NOMO-1 treated with dmso at 0.1 percent for 144 hours (cell line): ENCODE results near the gene GRB2.

Experiments
- DNase-seq: peaks from one replicate; lab custom pipeline; 2025; ENCODE audit not compliant: unreplicated experiment; lab: John Stamatoyannopoulos, UW

The GRB2 gene

DNA sequence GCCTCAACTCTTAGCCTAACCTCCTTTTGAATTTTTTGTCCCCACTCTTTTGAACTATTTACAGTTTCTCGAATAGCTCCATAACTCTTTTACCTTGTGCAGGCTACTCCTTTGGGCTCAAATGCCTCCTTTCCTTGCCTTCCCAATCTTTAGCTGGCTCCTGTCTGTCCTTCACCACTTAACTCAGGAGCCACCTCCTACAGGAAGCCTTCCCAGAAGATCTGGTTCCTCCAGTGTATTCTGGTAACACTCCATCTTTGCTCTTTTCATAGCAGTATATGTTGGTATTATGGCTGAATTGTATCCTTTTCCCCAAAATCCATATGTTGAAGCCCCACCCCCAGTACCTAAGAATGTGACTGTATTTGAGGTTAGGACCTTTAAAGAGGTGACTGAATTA lies 9.0 kb upstream of the GRB2 start:
- no peak for DNase-seq

DNA sequence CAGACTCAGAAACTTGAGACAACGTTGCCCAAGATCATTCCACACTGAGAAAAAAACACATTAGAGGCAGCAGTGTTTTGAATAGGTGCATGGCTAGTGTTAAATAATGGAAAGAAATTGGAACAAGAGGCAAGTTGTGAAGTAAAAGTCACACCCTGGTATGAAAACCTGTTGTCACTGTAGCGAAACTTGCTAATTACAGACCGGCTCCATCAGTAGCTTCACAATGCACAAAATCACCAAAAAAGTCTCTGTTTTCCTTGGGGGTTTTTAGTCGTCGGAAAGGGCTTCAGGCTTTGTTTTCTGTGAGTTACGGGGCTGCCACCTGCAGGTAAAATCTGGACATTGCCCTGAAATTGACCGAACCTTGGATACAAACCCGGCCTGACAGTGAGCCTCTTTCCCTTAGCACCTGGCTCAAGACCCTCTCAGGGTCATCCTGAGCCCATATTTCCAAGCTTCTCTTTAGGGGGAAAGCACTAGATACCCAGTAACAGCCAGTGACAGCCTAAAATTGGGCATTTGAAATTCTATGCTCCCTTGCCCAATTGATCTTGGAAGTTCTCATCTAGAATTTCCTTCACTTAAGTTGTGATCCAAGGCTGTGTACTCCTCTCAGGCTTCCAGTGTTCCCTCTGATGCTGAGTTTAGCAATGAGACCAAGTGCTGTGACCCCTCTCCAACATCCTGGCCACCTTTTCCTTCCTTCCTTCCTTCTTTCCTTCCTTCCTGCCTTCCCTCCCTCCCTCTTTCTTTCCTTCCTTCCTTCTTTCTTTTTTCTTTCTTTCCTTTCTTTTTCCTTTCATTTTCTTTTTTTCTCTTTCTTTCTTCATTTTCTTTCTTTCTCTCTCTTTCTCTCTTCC lies 7.2 kb upstream of the GRB2 start:
- DNase-seq = peak; percentile 38

DNA sequence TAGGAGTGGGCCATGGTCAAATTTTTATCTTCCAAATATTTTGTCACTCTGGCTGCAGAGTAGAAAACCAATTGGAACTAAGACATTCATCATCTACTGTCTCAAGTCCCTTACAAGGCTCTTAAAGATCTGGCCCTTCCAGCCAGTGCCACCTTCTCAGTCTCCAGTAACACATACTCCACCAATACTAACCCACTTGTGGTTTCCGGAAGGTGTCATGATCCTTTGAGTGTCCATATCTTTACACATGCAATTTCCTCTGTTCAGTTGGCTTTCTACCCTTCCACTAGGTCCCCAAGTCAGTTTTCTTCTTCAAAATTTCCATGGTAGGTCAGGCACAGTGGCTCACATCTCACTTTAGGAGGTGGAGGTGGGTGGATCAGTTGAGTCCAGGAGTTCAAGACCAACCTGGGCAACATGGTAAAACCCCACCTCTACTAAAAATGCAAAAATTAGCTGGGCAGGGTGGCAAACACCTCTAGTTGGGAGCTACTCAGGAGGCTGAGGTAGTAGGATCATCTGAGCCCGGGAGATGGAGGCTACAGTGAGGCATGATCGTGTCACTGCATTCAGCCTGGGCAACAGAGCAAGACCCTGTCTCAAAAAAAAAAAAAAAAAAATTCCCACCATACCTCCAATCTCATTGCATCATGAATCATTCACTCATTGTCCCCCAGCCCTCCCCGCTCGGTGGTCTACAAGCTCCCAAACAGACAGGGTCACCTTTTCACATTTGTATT lies 6.0 kb upstream of the GRB2 start:
- no peak for DNase-seq

DNA sequence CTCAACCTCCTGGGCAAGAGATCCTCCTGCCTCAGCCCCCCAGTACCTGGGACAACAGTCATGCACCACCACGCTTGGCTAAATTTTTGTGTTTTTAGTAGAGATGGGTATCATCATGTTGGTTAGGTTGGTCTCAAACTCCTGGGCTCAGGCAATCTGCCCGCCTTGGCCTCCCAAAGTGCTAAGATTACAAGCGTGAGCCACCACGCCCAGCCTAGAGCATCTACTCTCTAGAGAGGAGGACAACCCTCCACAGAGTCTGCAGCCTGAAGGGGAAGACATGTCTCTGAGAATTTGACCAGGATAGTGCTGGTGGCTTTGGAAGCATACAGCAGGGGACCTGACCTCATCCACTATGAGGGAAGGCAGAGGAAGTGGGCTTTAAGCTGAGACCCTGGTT lies 4.7 kb upstream of the GRB2 start:
- no peak for DNase-seq

DNA sequence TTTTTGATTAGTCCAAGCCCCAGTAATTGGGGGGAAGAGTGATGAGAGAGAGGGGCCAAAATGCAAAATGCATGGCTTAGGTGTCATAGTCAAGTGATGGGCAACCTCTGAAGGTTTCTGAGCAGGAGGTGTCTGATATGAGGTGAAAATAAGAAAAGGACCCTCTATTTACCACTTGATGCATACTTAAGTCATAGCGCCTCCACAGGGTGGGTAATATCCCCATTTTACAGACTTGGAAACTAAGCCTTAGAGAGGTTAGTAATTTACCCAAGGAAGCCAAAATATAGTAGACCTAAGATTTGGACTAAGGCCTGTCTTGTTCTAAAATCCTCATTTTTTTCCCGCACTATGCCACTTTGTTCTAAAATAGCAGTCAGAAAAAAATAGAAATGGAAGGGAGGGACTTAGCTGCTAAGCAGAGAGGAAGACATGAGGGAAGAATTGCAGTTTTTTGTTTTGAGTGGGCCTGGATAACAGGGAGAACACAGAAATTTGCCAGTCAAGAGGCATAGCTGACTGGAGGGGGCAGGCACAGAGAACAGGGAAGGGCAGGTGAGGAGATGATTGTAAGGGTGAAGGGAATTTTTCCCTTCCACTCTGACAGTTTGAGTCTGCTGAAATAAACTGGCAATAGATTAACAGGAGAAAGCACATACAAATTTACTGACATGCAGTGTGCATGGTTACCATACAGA lies 2.3 kb upstream of the GRB2 start:
- no peak for DNase-seq

DNA sequence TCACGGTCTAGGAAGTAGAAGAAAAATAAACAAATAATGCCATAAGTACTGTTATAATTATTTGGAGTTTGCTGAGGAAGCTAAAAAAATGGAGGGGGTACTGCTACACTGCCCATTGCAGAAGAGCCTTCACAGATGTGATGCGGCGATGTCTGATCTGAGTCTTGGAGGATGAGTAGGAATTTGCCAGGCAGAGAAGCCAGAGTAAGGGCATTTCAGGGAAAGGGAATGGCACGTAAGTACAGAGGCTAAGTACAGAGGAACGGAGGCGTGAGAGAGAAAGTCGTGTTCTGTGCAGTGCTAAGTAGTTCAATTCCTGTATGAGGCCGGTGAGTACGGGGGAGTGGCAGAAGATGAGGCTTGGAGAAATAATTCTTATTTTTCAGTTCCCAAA lies 741 bp upstream of the GRB2 start:
- DNase-seq = no peak

DNA sequence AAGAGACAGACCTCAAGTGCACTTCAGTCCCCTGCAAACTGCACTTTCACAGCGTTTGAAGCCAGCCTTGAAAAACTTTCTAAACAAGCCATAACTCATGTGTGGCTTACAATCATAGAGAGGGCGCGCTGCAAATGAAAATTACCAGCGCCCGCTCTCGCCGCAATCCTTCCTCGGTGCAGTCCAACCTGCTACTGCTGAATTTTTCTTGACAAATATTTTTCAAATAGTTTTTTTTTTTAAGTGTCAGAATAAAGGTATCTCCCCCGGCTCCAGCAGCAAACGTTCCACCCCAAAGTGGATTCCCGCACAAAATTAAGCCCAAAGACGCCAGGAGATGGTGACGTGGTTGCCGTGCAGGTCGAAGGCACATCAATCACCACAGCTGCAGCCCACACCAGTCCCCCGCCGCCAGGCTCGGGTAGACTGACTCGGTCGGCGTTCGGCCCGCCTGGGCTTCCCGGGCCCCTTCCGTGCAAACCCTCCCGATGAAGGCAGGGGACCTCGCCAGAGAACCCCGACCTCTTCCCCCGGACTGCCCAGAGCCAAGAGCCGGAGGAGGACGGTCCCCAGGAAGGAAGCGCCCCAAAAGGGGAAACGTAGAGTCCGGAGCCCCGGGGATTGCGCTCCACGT lies 630 bp downstream of the GRB2 start:
- no peak for DNase-seq

DNA sequence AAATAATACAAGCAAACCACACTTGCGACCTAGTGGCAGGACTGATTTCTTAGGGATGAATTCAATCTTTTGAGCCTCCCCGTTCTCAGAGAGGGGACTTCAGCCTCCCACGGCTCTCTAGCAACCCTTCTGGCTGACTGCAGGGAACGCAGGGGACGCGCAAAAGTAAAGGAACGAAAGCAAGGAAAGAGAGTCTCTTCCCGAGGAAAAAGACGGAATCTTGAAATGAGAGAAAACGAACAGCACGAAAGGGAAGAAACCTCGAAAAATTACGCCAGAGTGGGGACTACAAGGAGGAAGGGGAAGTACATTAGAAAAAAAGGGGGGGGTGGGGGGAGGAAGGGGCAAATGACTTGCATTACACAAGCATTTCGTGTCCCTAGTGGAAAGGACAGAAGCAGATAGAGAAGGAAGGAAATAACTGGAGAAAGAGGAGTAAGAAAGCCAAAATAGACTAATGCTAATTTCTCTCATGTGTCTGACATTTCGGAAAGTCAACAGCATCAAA lies 1.2 kb downstream of the GRB2 start:
- peak; percentile 72 for DNase-seq

DNA sequence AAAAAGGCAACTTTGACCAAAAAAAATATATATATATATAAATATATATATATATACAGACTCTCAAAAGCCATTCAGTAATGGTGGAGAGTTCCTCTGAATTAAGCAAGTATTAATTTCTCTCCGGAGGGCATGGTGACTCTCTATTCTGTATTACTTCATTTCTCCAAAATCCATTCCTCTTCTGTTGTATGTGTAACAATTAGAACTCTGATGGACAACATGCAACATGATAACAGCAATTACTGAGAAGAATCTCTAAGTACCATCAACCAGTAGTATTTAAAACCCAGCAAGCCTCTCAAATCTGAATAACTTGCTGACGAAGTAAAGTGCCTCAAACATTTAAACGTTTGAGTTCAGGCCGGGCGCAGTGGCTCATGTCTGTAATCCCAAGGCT lies 2.3 kb downstream of the GRB2 start:
- DNase-seq = no peak

DNA sequence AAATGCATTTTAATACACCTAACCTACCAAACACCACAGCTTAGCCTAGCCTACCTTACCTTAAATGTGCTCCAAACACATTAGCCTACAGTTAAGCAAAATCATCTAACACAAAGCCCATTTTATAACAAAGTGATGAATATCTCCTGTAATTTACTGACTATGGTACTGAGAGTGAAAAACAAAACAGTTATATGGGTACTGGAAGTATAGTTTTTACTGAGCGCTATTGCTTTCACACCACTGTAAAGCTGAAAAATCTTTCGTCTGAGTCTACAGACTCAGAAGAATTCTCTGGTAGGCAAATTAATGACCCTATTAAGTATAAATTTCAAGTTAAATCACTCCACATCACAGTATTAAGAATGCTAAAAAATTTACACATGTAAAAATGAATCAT lies 3.5 kb downstream of the GRB2 start:
- no peak for DNase-seq

DNA sequence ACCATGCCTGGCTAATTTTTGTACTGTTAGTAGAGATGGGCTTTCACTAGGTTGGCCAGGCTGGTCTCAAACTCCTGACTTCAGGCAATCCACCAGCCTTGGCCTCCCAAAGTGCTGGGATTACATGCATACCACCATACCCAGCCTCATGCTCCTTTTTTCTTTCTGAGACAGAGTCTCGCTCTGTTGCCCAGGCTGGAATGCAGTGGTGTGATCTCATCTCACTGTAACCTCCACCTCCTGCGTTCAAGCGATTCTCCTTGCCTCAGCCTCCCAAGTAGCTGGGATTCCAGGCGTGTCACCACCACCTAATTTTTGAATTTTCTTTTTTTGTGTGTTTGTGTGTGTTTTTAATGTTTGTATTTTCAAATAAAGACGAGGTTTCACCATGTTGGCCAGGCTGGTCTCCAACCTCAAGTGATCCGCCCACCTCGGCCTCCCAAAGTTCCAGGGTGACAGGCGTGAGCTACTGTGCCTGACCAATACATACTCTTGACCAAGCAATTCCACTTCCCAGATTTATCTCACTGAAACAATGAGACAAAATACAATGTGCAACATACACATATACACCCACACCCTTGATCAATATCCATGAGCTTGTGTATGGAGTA lies 5.0 kb downstream of the GRB2 start:
- no peak for DNase-seq

DNA sequence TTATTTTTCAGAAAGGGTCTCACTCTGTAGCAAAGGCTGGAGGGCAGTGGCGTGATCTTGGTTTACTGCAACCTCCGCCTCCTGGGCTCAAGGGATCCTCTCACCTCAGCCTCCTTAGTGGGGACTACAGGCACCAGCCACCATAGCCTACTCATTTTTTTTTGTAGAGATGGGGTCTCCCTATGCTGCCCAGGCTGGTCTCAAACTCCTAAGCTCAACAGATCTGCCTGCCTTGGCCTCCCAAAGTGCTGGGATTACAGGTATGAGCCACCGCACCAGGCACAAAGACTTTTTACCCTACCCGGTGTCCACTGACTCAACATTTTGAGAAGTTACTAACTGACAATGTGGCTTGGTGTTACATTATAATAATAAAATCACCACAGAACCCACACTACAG lies 7.2 kb downstream of the GRB2 start:
- DNase-seq = no peak

DNA sequence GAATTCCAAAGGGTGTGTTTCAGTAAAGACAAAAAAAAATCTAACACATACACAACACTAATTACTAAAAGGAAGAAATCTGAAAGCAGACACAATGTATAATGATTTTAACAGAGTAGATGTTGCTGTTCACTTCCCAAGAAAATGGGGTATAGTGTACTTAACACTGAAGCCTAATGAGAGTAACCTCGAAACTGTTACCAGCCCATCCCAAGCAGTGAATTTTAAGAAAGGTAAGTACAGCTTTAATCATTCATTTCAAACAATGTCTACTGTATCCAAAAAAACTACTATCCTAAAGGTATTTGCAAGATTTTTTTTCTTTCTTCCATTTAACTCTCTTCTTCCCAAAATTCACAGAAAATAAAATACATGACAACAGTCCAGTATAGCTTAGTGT lies 8.3 kb downstream of the GRB2 start:
- no peak for DNase-seq

DNA sequence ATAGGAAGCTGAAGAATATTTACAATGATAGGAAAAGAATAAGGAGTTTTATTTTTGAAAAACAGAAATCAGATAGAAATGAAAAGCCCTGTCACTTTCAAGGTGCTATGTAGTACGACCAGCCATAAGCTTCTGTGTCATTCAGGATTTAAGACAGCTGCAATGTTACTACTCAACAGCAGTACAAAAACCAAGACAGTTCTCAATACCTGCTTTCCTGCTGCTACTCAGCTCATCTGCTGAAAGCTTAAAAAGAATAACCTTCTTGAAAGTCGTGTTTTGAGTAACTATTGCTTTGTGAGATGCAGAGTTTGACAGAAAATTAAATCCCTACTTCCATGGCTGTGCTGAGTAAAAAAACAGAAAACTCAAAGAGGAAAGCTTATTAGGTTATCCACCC lies 8.7 kb downstream of the GRB2 start:
- no peak for DNase-seq

DNA sequence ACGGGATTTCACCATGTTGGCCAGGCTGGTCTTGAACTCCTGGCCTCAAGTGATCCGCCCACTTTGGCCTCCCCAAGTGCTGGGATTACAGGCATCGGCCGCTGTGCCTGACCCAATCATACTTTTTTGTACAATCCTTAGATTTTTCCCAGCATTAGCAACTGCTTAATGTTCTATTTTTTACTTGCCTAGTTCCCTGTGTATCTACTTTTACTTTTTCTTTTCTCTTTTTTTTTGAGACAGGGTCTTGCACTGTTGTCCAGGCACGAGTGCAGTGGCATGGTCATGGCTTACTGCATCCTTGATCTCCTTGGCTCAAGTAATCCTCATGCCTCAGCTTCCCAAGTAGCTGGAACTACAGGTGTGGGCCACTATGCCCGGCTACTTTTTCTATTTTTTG lies 9.5 kb downstream of the GRB2 start:
- DNase-seq = no peak

DNA sequence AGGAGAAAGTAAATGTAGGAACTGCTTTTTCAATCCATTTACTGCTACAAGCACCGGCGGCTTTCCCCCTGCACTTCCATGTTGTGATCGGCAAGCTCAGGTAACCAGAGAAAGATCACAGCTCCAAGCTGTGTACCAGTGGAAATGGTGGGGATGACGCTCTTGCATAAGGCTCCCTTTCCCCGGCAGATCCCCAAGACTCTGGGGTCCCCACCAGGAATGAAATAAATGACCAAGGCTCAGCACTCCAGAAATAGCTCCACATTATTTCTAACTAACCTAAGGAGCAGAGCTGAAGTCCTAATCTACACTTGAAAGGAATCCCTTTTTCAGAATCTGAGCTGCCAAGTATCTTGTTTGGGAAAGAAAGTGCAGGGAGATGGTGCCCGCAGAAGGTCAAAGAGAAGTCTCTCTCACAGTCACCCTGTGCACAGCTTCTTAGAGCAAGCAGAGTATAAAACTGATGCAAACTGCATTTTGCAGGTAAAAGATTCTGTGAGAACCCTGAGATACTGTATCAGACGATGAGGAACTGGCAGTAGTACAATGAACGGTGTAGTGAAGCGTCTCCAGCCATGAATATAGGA lies 11.1 kb downstream of the GRB2 start:
- DNase-seq = no peak

DNA sequence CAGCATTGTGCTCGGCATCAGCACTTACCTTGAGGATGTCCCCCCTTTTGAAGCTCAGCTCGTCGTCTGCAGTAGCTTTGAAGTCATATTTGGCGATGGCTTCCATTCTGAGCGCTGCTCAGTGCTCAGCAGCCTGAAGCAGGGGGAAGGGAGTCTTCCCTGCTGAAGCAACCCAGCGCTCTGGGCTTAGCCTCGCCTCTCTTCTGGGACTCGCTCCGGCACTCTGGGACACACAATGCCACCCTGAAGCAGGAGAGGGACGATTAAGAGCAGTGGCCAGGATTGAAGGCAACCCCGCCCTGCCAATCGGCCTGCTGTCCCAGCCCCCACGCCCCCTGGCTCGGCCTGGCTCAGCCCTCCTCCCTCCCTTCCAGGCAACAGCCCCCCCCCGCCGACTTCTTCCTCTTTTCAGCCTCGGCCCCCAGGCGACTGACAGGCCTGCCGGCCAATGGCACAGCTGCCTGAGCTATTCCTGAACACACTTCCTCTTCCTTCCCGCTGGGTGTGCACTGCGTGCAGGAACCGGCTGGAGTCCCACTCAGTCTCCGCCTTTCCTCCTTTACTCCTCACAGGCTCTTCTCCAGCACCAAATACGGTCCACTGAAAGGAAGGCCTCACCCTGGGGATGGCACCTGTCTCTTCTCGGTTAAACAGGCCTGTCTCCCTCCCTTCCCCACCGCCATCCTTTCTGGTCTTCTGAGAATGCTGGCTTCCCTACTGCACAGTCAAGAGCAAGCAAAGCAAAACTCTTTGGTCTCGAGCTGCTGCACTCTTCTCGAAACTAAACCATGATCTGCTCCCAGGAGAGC lies 11.8 kb downstream of the GRB2 start:
- peak; percentile 97 for DNase-seq

DNA sequence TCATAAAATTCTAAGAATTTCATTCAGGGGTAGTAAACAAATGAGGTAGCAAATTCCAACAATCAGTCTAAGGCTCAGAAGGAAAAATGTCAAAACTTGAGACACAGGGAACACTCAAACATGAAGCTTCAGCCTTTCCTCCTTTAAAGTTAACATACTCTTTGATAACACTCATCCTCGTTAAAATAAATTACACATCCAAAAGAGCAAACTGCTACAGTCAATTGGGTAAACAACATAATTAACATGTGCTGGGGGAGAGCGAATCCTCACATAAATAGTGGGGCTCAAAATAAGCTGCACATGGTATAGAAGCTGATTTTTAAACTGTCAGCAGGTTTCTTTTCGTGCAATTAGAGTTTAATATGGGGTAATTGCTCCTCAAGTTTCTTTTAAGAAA lies 12.9 kb downstream of the GRB2 start:
- no peak for DNase-seq

DNA sequence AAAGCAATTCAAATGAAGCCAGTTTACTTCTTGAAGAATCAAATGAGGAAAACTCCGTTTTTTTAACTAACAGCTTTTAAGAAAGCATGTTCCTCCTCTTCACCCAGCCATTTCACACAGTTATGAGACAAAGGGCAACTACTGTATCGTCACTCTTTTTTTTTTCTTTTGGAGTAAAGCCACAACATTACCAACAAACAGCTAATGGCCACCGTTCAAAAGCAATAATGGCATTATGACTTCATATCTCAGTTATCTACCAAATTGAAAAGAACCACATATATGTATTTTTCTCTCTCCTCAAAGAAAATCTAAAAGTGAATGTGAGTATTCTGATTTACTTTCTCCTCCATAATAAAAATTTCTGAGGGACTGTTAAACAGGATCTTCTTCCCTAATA lies 14.5 kb downstream of the GRB2 start:
- DNase-seq = no peak
